Kidney (tissue), 14 donors: ENCODE results near the gene CPTP. TPM values are rescaled to one million over a fixed set of nuclear protein-coding genes. Genes with fewer than 3 reads are reported as not detected.
A peak's percentile ranks its signal among the peaks of the same experiment; 100 is the strongest.

Experiments used
- DNase-seq, 5 donors: peaks; one replicate each; pipeline ENCODE4 v3.0.0-alpha.2; 2013 to 2020
- FAIRE-seq: peaks from 2 replicates; lab custom pipeline; 2012; peaks lifted over from hg19 to GRCh38; lab: Jason Lieb, UNC
- H3K27ac ChIP-seq, 2 donors: one replicate each; pipeline ENCODE4 v1.7.0; 2013; ENCODE audit warnings: low read depth in 2 of 2, low read length in 2 of 2, inconsistent platforms in 1 of 2
- H3K27me3 ChIP-seq: one replicate; pipeline ENCODE4 v1.7.1; 2013; ENCODE audit warnings: low read length, inconsistent platforms; ENCODE audit not compliant: control insufficient read depth, insufficient read depth
- H3K36me3 ChIP-seq, 3 donors: one replicate each; pipeline versions ENCODE4 v1.7.0 to v1.7.1; 2013; ENCODE audit warnings: low read length in 3 of 3, control low read depth in 1 of 3, inconsistent platforms in 1 of 3; ENCODE audit not compliant: insufficient read depth in 3 of 3, control insufficient read depth in 2 of 3
- H3K4me1 ChIP-seq, 3 donors: one replicate each; pipeline versions ENCODE4 v1.7.0 to v1.7.1; 2013; ENCODE audit warnings: low read length in 3 of 3, inconsistent platforms in 1 of 3, low read depth in 1 of 3; ENCODE audit not compliant: control insufficient read depth in 2 of 3, insufficient read depth in 2 of 3
- H3K4me3 ChIP-seq, 3 donors: one replicate each; pipeline versions ENCODE4 v1.7.0 to v1.8.1; 2013; ENCODE audit warnings: low read length in 3 of 3, control low read depth in 1 of 3, inconsistent platforms in 1 of 3
- H3K9ac ChIP-seq, 3 donors: one replicate each; pipeline versions ENCODE4 v1.7.0 to v1.7.1; 2013; ENCODE audit warnings: low read length in 3 of 3, control low read depth in 1 of 3, inconsistent platforms in 1 of 3
- H3K9me3 ChIP-seq, 3 donors: one replicate each; pipeline versions ENCODE4 v1.7.0 to v1.7.1; 2013; ENCODE audit warnings: low read length in 3 of 3, control low read depth in 1 of 3, inconsistent platforms in 1 of 3; ENCODE audit not compliant: control insufficient read depth in 2 of 3, insufficient read depth in 1 of 3
- intact Hi-C: fragments of 100-400 bp; cut with DNase I; formaldehyde crosslinking; loops from one replicate; pipeline ENCODE4 v1.11.1; 2022
- polyA plus RNA-seq: library from polyadenylated mRNA; stranded (reverse); fragments of 350-450 nt; fragmentation: Illumina TruSeq; extraction: RNeasy Lipid Tissue Mini Kit (QIAGEN cat#74804); gene quantifications from one replicate; pipeline ENCODE4 v1.2.3, GENCODE V29; 2014; ENCODE audit warnings: low read depth, low replicate concordance; ENCODE audit not compliant: insufficient read depth
- total RNA-seq: library from RNA; stranded (reverse); fragmentation: NEBNext Ultra II Directional; extraction: Animal tissue kit (Norgen Biotek cat#: 25700); gene quantifications from one replicate; pipeline ENCODE4 v1.2.1, GENCODE V29; 2021
- TF ChIP-seq, protein P1 (sequence below): IDR thresholded peaks from 3 replicates; pipeline ENCODE4 v1.5.1; 2012; ENCODE audit warnings: mild to moderate bottlenecking, moderate library complexity, borderline replicate concordance; ENCODE audit not compliant: insufficient read depth; ENCODE audit errors: extremely low read depth
- donor health status: control.
- donor health status: control.
- donor health status: control.
- donor health status: control.
- donor health status: control.
- donor health status: DM: yes; HTN: yes; CAD: no.
- donor health status: Normal renal cell carcinoma (clear cell type).

Gene CPTP
- total and polyA plus RNA-seq, 2 donors from 2014 or later = 21.9 to 51.5 TPM

DNA sequence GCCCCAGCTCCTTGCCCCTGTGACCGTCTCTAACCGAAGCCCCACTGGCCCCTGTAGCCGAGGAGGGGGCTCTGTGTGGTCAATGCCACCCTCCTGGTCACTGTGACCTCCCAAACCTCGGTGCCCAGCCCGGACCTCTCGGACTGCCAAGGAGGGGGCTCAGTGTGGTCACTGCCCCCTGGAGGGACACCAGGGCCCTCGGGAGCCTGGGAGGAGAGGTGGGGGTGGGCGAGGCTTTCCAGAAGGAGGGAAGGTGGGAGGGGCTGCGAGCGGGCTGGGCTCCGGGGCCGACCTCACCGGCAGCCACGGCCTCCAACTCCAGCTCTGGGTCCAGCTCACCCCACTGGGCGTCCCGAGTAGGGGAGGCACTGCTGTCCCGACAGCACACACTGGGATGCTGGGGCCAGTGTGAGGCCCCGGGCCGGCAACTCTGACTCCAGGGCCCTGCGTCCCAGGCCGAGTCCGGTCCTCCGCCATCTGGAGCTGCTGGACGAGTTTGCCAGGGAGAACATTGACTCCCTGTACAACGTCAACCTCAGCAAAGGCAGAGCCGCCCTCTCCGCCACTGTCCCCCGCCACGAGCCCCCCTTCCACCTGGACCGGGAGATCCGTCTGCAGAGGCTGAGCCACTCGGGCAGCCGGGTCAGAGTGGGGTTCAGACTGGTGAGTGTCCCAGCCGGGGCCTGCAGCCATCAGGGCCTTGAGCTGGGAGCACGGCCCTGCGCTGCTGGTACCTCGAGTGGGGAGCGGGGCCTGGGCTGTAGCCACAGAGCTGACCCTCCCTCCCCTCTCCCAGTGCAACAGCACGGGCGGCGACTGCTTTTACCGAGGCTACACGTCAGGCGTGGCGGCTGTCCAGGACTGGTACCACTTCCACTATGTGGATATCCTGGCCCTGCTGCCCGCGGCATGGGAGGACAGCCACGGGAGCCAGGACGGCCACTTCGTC lies 38.0 kb upstream of the CPTP start:
- FAIRE-seq = no peak
- TF ChIP-seq, protein P1, sequence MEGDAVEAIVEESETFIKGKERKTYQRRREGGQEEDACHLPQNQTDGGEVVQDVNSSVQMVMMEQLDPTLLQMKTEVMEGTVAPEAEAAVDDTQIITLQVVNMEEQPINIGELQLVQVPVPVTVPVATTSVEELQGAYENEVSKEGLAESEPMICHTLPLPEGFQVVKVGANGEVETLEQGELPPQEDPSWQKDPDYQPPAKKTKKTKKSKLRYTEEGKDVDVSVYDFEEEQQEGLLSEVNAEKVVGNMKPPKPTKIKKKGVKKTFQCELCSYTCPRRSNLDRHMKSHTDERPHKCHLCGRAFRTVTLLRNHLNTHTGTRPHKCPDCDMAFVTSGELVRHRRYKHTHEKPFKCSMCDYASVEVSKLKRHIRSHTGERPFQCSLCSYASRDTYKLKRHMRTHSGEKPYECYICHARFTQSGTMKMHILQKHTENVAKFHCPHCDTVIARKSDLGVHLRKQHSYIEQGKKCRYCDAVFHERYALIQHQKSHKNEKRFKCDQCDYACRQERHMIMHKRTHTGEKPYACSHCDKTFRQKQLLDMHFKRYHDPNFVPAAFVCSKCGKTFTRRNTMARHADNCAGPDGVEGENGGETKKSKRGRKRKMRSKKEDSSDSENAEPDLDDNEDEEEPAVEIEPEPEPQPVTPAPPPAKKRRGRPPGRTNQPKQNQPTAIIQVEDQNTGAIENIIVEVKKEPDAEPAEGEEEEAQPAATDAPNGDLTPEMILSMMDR = no peak
- no peak overlapping the region for H3K27ac ChIP-seq
- no peaks in the 10 kb centered on the region for H3K9me3 ChIP-seq
- intact Hi-C loops = no loop called here
- no peak overlapping the region for H3K4me3 ChIP-seq
- DNase-seq = peak in 2 of 5 donors; percentile 53 to 81
- H3K4me1 ChIP-seq = peaks cover 0 to 12% (median 6%) of the 10 kb centered on the region in 3 donors
- no peaks in the 10 kb centered on the region for H3K36me3 ChIP-seq
- no peaks in the 10 kb centered on the region for H3K27me3 ChIP-seq
- H3K9ac ChIP-seq = no peak overlapping the region

DNA sequence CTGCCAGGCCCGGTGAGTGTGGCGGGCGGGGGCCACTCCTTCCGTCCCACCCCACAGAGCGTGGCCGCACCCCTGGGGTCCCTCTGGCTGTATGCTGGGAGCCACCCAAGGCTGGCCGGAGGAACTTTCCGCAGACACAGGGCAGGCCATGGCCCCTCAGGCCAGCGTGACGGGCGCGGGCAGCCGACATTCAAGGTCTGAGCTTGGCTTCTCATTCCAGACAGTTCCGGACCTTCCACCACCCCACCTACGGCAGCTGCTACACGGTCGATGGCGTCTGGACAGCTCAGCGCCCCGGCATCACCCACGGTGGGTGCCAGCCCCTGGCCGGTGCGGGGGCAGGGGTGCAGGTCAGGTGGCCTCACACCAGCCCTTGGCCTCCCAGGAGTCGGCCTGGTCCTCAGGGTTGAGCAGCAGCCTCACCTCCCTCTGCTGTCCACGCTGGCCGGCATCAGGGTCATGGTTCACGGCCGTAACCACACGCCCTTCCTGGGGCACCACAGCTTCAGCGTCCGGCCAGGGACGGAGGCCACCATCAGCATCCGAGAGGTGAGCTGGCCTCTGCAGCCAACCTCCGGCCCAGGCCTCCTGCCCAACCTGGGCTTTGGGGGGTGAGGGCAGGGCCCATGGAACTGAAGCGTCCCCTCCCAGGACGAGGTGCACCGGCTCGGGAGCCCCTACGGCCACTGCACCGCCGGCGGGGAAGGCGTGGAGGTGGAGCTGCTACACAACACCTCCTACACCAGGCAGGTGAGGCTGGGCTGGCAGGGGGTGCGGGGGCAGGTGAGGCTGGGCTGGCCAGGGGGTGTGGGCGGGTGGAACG lies 37.1 kb upstream of the CPTP start:
- intact Hi-C loops = no loop called here
- no peak overlapping the region for H3K4me3 ChIP-seq
- H3K27ac ChIP-seq = no peak overlapping the region
- TF ChIP-seq, protein P1 = no peak
- H3K4me1 ChIP-seq = peaks cover 0 to 5% (median 0%) of the 10 kb centered on the region in 3 donors
- no peaks in the 10 kb centered on the region for H3K27me3 ChIP-seq
- no peaks in the 10 kb centered on the region for H3K36me3 ChIP-seq
- no peak overlapping the region for H3K9ac ChIP-seq
- DNase-seq (peak in 2 of 5 donors; percentile 54 to 77), FAIRE-seq (no peak)
- H3K9me3 ChIP-seq = no peaks in the 10 kb centered on the region

DNA sequence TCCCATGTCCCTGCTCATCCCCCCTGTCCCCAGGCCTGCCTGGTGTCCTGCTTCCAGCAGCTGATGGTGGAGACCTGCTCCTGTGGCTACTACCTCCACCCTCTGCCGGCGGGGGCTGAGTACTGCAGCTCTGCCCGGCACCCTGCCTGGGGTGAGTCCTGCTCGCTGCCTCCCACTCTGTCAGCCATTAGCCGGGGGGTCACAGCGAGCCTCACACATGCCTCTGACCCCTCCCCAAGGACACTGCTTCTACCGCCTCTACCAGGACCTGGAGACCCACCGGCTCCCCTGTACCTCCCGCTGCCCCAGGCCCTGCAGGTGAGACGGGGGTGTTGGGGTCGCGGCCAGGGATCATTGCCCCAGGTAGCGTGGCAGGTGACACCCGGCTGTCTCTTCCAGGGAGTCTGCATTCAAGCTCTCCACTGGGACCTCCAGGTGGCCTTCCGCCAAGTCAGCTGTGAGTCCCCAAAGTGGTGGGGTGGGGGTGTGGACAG lies 34.3 kb upstream of the CPTP start:
- TF ChIP-seq, protein P1 = peak; percentile 67
- Histone ChIP-seq H3K4me3 (no peak overlapping the region), H3K9me3 (no peaks in the 10 kb centered on the region), H3K36me3 (no peaks in the 10 kb centered on the region), H3K4me1 (peaks cover 0 to 5% (median 0%) of the 10 kb centered on the region in 3 donors), H3K9ac (no peak overlapping the region), H3K27me3 (no peaks in the 10 kb centered on the region), H3K27ac (no peak overlapping the region)
- intact Hi-C loops = loop anchor here (10.0 kb wide), 1 partner anchor 165 kb away; no protein-coding TSS in a partner anchor
- FAIRE-seq (no peak), DNase-seq (no peak)
